Testis (tissue), 3 donors: ENCODE measurements around the gene KCNE3. TPM values are rescaled to one million over a fixed set of nuclear protein-coding genes. Genes with fewer than 3 reads are reported as not detected.

Source experiments
- DNase-seq: peaks from one replicate; pipeline ENCODE4 v3.0.0-alpha.2; 2019
- H3K27ac ChIP-seq, 2 donors: fragments of 200-600 bp; sonication (generic); one replicate each; pipeline ENCODE4 v1.5.1; 2019
- H3K27me3 ChIP-seq: fragments of 200-600 bp; sonication (generic); one replicate; pipeline ENCODE4 v1.5.1; 2019
- H3K36me3 ChIP-seq: fragments of 200-600 bp; sonication (generic); one replicate; pipeline ENCODE4 v1.5.1; 2017; ENCODE audit warnings: low read depth; ENCODE audit errors: missing control alignments
- H3K4me1 ChIP-seq: fragments of 200-600 bp; sonication (generic); one replicate; pipeline ENCODE4 v1.5.1; 2019
- H3K4me3 ChIP-seq, 2 donors: fragments of 200-600 bp; sonication (generic); one replicate each; pipeline ENCODE4 v1.5.1; 2017 to 2019
- H3K9me3 ChIP-seq: fragments of 200-600 bp; sonication (generic); one replicate; pipeline ENCODE4 v1.5.1; 2017
- POLR2A ChIP-seq: fragments of 450-650 bp; IDR thresholded peaks from one replicate; pipeline ENCODE4 v1.6.1; 2017; ENCODE audit warnings: antibody characterized with exemption, mild to moderate bottlenecking, moderate library complexity
- WGBS, 2 donors: methylation state at CpG; one replicate each; pipeline ENCODE4 v1.1.5; 2018; 5-methylcytosine and 5-hydroxymethylcytosine counted together
- intact Hi-C: fragments of 100-400 bp; cut with DNase I; formaldehyde crosslinking; loops from one replicate; pipeline ENCODE4 v1.15.1; 2023; ENCODE audit warnings: low total_unique reads
- polyA plus RNA-seq: library from polyadenylated mRNA; stranded (reverse); fragments of 350-450 nt; fragmentation: Illumina TruSeq; extraction: RNeasy Lipid Tissue Mini Kit (QIAGEN cat#74804); gene quantifications from one replicate; pipeline ENCODE4 v1.2.3, GENCODE V29; 2014; ENCODE audit warnings: low read depth, low replicate concordance; ENCODE audit not compliant: insufficient read depth
- total RNA-seq, 2 donors: library from RNA; depleted of rRNA; stranded (reverse); fragments of >200 nt; gene quantifications; one replicate each; pipeline ENCODE4 v1.2.3, GENCODE V29; 2016
- TF ChIP-seq, protein P1 (sequence below), 3 experiments: fragments of 450-650 bp in 2 of 3; fragments of 200-600 bp in 1 of 3; sonication (generic) in 1 of 3; IDR thresholded peaks; one replicate each; pipeline ENCODE4 v1.5.1; 2016 to 2019; ENCODE audit warnings: antibody characterized with exemption in 3 of 3, mild to moderate bottlenecking in 2 of 3, moderate library complexity in 1 of 3

The KCNE3 gene
- total and polyA plus RNA-seq, 3 donors from 2014 or later, result 3.3 to 4.1 (median 4.0) TPM

DNA sequence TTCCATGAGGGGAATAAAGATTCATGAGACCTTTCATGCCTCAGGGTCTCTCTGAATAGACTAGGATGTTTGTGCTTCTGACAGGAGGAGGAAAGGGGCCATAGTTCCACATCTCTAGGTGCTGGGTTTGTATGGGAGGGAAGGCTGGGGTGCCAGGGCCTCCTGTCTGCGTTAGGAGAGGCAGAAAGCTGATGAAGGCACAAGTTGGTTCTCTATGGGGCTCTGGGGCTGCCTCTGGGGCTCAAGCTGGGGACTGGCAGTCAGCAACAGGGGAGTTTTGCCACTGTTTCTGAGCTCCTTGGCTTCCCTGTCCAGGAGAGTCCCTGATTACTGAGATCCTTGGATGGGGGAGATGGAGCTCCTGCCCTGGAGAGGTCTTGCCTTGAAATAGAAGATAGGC lies 4.1 kb downstream of the KCNE3 start:
- DNase-seq, result no peak
- Histone ChIP-seq H3K36me3 (no peaks in the 10 kb centered on the region), H3K27me3 (no peaks in the 10 kb centered on the region), H3K9me3 (no peaks in the 10 kb centered on the region), H3K27ac (no peak overlapping the region), H3K4me1 (peaks cover 8% of the 10 kb centered on the region), H3K4me3 (no peak overlapping the region)
- WGBS, 2 donors, result 92 to 100% methylated on average over 1 of the region's 1 CpG
- intact Hi-C loops, result no loop called here
- TF ChIP-seq, protein P1, sequence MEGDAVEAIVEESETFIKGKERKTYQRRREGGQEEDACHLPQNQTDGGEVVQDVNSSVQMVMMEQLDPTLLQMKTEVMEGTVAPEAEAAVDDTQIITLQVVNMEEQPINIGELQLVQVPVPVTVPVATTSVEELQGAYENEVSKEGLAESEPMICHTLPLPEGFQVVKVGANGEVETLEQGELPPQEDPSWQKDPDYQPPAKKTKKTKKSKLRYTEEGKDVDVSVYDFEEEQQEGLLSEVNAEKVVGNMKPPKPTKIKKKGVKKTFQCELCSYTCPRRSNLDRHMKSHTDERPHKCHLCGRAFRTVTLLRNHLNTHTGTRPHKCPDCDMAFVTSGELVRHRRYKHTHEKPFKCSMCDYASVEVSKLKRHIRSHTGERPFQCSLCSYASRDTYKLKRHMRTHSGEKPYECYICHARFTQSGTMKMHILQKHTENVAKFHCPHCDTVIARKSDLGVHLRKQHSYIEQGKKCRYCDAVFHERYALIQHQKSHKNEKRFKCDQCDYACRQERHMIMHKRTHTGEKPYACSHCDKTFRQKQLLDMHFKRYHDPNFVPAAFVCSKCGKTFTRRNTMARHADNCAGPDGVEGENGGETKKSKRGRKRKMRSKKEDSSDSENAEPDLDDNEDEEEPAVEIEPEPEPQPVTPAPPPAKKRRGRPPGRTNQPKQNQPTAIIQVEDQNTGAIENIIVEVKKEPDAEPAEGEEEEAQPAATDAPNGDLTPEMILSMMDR (IDR thresholded peaks at IDR 0.05), result no peak
- no peak for TF ChIP-seq POLR2A

GRCh38 chr11:74462631-74463030 lies 4.7 kb downstream of the KCNE3 start:
- TF ChIP-seq, protein P1 (IDR thresholded peaks at IDR 0.05), result no peak
- TF ChIP-seq POLR2A, result no peak
- no peak overlapping the region for H3K4me3 ChIP-seq
- intact Hi-C loops, result no loop called here
- H3K4me1 ChIP-seq, result peaks cover 2% of the 10 kb centered on the region
- H3K9me3 ChIP-seq, result no peaks in the 10 kb centered on the region
- no peaks in the 10 kb centered on the region for H3K27me3 ChIP-seq
- no peak overlapping the region for H3K27ac ChIP-seq
- WGBS, 2 donors, result 84 to 85% methylated on average over 5 of the region's 5 CpGs
- H3K36me3 ChIP-seq, result no peaks in the 10 kb centered on the region
- no peak for DNase-seq

- 48 to 78% methylated on average over 2 of the region's 2 CpGs for WGBS, 2 donors
- no peak for TF ChIP-seq POLR2A
- TF ChIP-seq, protein P1 (IDR thresholded peaks at IDR 0.05), result no peak
- no peaks in the 10 kb centered on the region for H3K36me3 ChIP-seq
Measured at GRCh38 chr11:74462009-74462408, 5.3 kb downstream of the KCNE3 start.

GRCh38 chr11:74460481-74461154 lies 6.7 kb downstream of the KCNE3 start:
- intact Hi-C loops, result no loop called here
- Histone ChIP-seq H3K4me1 (no peaks in the 10 kb centered on the region), H3K27ac (no peak overlapping the region), H3K4me3 (no peak overlapping the region), H3K27me3 (no peaks in the 10 kb centered on the region), H3K9me3 (no peaks in the 10 kb centered on the region), H3K36me3 (no peaks in the 10 kb centered on the region)
- WGBS, 2 donors, result 82 to 93% methylated on average over 2 of the region's 2 CpGs
- no peak for TF ChIP-seq POLR2A
- TF ChIP-seq, protein P1 (IDR thresholded peaks at IDR 0.05), result no peak
- no peak for DNase-seq

More at GRCh38 chr11:74462009-74462408, 5.3 kb downstream of the KCNE3 start:
- peak; percentile 74 for DNase-seq
- Histone ChIP-seq H3K9me3 (no peaks in the 10 kb centered on the region), H3K27me3 (no peaks in the 10 kb centered on the region), H3K4me3 (no peak overlapping the region), H3K27ac (peak overlapping the region in 1 of 2 donors; percentile 42), H3K4me1 (no peaks in the 10 kb centered on the region)
- intact Hi-C loops, result no loop called here

DNA sequence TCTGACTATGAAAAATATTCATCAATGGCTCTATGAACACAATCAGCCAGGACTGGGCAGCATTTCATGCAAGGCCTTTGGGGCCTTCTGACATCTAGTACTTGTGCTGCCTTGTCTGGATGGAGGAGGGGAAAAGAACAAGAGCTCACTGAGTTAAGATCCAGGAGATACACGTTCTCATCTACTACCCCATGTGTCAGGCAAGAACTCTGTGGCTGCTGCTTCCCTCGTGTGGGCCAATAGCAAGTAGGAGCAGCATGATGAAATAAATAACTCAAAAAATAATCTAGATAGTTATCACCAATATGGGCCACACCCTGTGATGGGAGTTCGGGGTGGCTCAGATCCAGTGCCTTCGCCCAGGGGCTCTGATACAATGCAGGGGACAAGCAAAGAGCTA lies 7.3 kb downstream of the KCNE3 start:
- intact Hi-C loops, result no loop called here
- no peak overlapping the region for H3K27ac ChIP-seq
- TF ChIP-seq, protein P1 (IDR thresholded peaks at IDR 0.05), result no peak
- no peak for TF ChIP-seq POLR2A
- 86 to 90% methylated on average over 4 of the region's 4 CpGs for WGBS, 2 donors
- DNase-seq, result no peak
- H3K36me3 ChIP-seq, result no peaks in the 10 kb centered on the region
- H3K4me1 ChIP-seq, result no peaks in the 10 kb centered on the region
- H3K27me3 ChIP-seq, result no peaks in the 10 kb centered on the region
- H3K4me3 ChIP-seq, result no peak overlapping the region
- no peaks in the 10 kb centered on the region for H3K9me3 ChIP-seq
